Measurements from ENCODE around the gene TTLL10. TPM values are rescaled to one million over a fixed set of nuclear protein-coding genes. Genes with fewer than 3 reads are reported as not detected.

The TTLL10 gene
- total RNA-seq, 1 experiment from 2014 or later, result 0.68 TPM

GRCh38 chr1:1229770-1230169 is 56.1 kb downstream of the TTLL10 start:
- no peak for TF ChIP-seq CTCF (conservative IDR thresholded peaks at IDR 0.05)
- Mint-ChIP-seq H3K36me3 (ENCODE audit: insufficient read depth in 1 of 3, low read depth in 3 of 3) (peaks cover 23 to 50% (median 50%) of the 10 kb centered on the region in 3 experiments), H3K9me3 (peaks cover 0 to 4% of the 10 kb centered on the region in 2 experiments; a peak in 1 of 5 replicates), H3K4me3 (peak overlapping the region; percentile 28 to 90; a peak in 4 of 5 replicates), H3K4me1 (peaks cover 15 to 21% of the 10 kb centered on the region in 2 experiments), H3K27ac (peak overlapping the region in 1 of 3 experiments; percentile 57; a peak in 1 of 7 replicates), H3K27me3 (ENCODE audit: low read depth) (no peaks in the 10 kb centered on the region)
- Histone ChIP-seq H4K91ac (ENCODE audit: insufficient read length, low read depth, low read length) (no peak overlapping the region), H3K9me3 (ENCODE audit: control insufficient read depth, low read depth, low read length) (no peaks in the 10 kb centered on the region), H3K23me2 (ENCODE audit: insufficient read length, low read depth, low read length, poor library complexity, severe bottlenecking) (peaks cover 6% of the 10 kb centered on the region), H3K79me2 (ENCODE audit: insufficient read depth, low read length) (peaks cover 2% of the 10 kb centered on the region; the same call in 1 of the 2 replicates), H3K56ac (ENCODE audit: insufficient read length, low read depth, low read length) (no peak overlapping the region), H3K4me2 (ENCODE audit: insufficient read depth, insufficient read length, low read length) (no peak overlapping the region), H2AFZ (ENCODE audit: low read length) (no peak overlapping the region), H3K14ac (ENCODE audit: insufficient read depth, low read length) (no peak overlapping the region; the same call in 1 of the 2 replicates), H3K4me1 (ENCODE audit: insufficient read depth, low read length) (no peaks in the 10 kb centered on the region), H2BK5ac (ENCODE audit: insufficient read length, low read length) (no peak overlapping the region), H2AK5ac (ENCODE audit: insufficient read length, low read length) (no peak overlapping the region), H2BK12ac (ENCODE audit: insufficient read length, low read depth, low read length) (no peak overlapping the region), H3K27me3 (ENCODE audit: insufficient read depth, low read length) (no peaks in the 10 kb centered on the region), H2BK15ac (ENCODE audit: low read depth, low read length) (no peak overlapping the region), H2BK120ac (ENCODE audit: low read depth, low read length, poor library complexity, severe bottlenecking) (no peak overlapping the region), H3K4ac (ENCODE audit: low read depth, low read length) (no peak overlapping the region), H3T11ph (ENCODE audit: low read length) (no peak overlapping the region), H4K8ac (replicated peaks; ENCODE audit: insufficient read length, low read depth, low read length) (no peak overlapping the region), H3K79me1 (ENCODE audit: insufficient read depth, low read depth, low read length, poor library complexity, severe bottlenecking) (peaks cover 2% of the 10 kb centered on the region), H3K23ac (ENCODE audit: insufficient read length, low read depth, low read length) (no peak overlapping the region), H3K27ac (ENCODE audit: insufficient read length, low read depth, low read length) (no peak overlapping the region), H3K18ac (ENCODE audit: insufficient read length, low read depth, low read length) (no peak overlapping the region), H4K5ac (ENCODE audit: insufficient read length, low read depth, low read length) (no peak overlapping the region), H3K9ac (ENCODE audit: extremely low read depth, insufficient read length, low read length) (no peak overlapping the region), H4K20me1 (ENCODE audit: control insufficient read depth, insufficient read depth, insufficient read length) (no peaks in the 10 kb centered on the region), H2BK20ac (ENCODE audit: low read depth, low read length, poor library complexity, severe bottlenecking) (no peak overlapping the region)
- no CpG with 5 or more reads among the region's 19 CpGs for WGBS (ENCODE audit: extremely low coverage, insufficient read length, low lambda C conversion rate)
- no peak for DNase-seq

All from H9 (cell line).